K562 (cell line): Measurements from ENCODE around the gene TMEM120B. TPM values are rescaled to one million over a fixed set of nuclear protein-coding genes. Genes with fewer than 3 reads are reported as not detected.

Experiments
- ATAC-seq: fragments of 200-7000 bp; cut with Tn5 transposase; 3 replicates; pipeline ENCODE4 v1.9.1; 2020; ENCODE audit warnings: moderate library complexity
- BruUV-seq: library from RNA; stranded (reverse); fragments of 400-500 nt; replicated peaks from 2 replicates; lab custom pipeline; 2021; lab: Mats Ljungman, UMichigan
- CTCF ChIA-PET: fragments of 300-600 bp; formaldehyde crosslinking; extraction: SDS; loops from one replicate; lab custom pipeline; 2021; ENCODE audit warnings: low intra/inter-chr PET ratio; lab: Yijun Ruan, JAX
- POLR2A ChIA-PET: fragments of 300-600, 350-650 bp; sonication (Branson Sonifier 250); formaldehyde crosslinking; extraction: SDS; loops from one replicate; lab custom pipeline; 2021; ENCODE audit warnings: antibody characterized with exemption, inconsistent platforms; lab: Yijun Ruan, JAX
- DNase-seq, 4 experiments: peaks; one replicate each; pipeline versions ENCODE4 v3.0.0 to v3.0.0-alpha.2; 2011 to 2018; ENCODE audit warnings: low spot score in 3 of 4, mixed read lengths in 3 of 4; ENCODE audit errors: extremely low read depth in 1 of 4
- FAIRE-seq: peaks from 2 replicates; lab custom pipeline; 2011; peaks lifted over from hg19 to GRCh38; lab: Jason Lieb, UNC
- H2AFZ ChIP-seq: 2 replicates; pipeline ENCODE4 v1.6.0; 2011; ENCODE audit warnings: low read depth, low read length, control low read depth, inconsistent platforms
- H3K27ac ChIP-seq: fragments of 200-600 bp; 3 replicates; pipeline ENCODE4 v1.8.0; 2011; ENCODE audit warnings: low read depth, mild to moderate bottlenecking, control low read depth, inconsistent platforms, low read length, moderate library complexity, mixed read lengths; ENCODE audit errors: extremely low read depth
- H3K27me3 ChIP-seq, 2 experiments: fragments of 300-600 bp in 1 of 2; 2 replicates in 1 of 2; 3 replicates in 1 of 2; pipeline versions ENCODE4 v1.6.0 to v1.8.0; 2011; ENCODE audit warnings: inconsistent platforms in 2 of 2, low read length in 2 of 2, mild to moderate bottlenecking in 1 of 2, mixed read lengths in 1 of 2, moderate library complexity in 1 of 2; ENCODE audit not compliant: control insufficient read depth in 2 of 2, insufficient read depth in 2 of 2
- H3K36me3 ChIP-seq: fragments of 300-600 bp; 3 replicates; pipeline ENCODE4 v1.8.0; 2011; ENCODE audit warnings: mild to moderate bottlenecking, low read length, inconsistent platforms; ENCODE audit not compliant: control insufficient read depth, insufficient read depth
- H3K4me1 ChIP-seq, 2 experiments: fragments of 200-600 bp in 1 of 2; replicated peaks in 1 of 2; 2 replicates in 1 of 2; 3 replicates in 1 of 2; pipeline versions ENCODE4 v1.5.1 to v1.8.0; 2011; ENCODE audit warnings: inconsistent platforms in 2 of 2, low read length in 2 of 2, mild to moderate bottlenecking in 1 of 2, mixed read lengths in 1 of 2, moderate library complexity in 1 of 2; ENCODE audit not compliant: control insufficient read depth in 2 of 2, insufficient read depth in 2 of 2
- H3K4me2 ChIP-seq: 2 replicates; pipeline ENCODE4 v1.6.1; 2011; ENCODE audit warnings: low read length, control low read depth, inconsistent platforms, mixed read lengths; ENCODE audit not compliant: insufficient read depth
- H3K4me3 ChIP-seq: fragments of 200-600 bp; sonication (generic), shearing (Covaris generic); 2 replicates; pipeline ENCODE4 v1.5.1; 2016; ENCODE audit warnings: control low read depth, inconsistent platforms
- H3K79me2 ChIP-seq: fragments of 200-600 bp; 3 replicates; pipeline ENCODE4 v1.8.0; 2011; ENCODE audit warnings: low read length, inconsistent platforms; ENCODE audit not compliant: control insufficient read depth, insufficient read depth
- H3K9ac ChIP-seq, 2 experiments: 2 replicates each; pipeline versions ENCODE4 v1.6.0 to v1.6.1; 2011; ENCODE audit warnings: low read depth in 2 of 2, low read length in 2 of 2, control low read depth in 1 of 2, inconsistent platforms in 1 of 2, mild to moderate bottlenecking in 1 of 2, mixed read lengths in 1 of 2; ENCODE audit not compliant: insufficient read depth in 1 of 2
- H3K9me1 ChIP-seq: one replicate; pipeline ENCODE4 v1.6.0; 2011; ENCODE audit warnings: inconsistent platforms, mild to moderate bottlenecking, low read length, moderate library complexity; ENCODE audit not compliant: control insufficient read depth, insufficient read depth
- H3K9me3 ChIP-seq: replicated peaks from 2 replicates; pipeline ENCODE4 v1.5.1; 2011; ENCODE audit warnings: low read depth, low read length, inconsistent platforms; ENCODE audit not compliant: control insufficient read depth, insufficient read depth
- H4K20me1 ChIP-seq: replicated peaks from 2 replicates; pipeline ENCODE4 v1.6.1; 2011; ENCODE audit warnings: low read length, inconsistent platforms, mixed read lengths; ENCODE audit not compliant: control insufficient read depth, insufficient read depth
- CREBBP ChIP-seq: IDR thresholded peaks from one replicate; pipeline ENCODE4 v1.6.1; 2012; ENCODE audit warnings: low read depth, mild to moderate bottlenecking, control low read depth, inconsistent platforms, low read length
- ETV1 ChIP-seq: fragments of 450-650 bp; conservative IDR thresholded peaks from 2 replicates; pipeline ENCODE4 v1.6.1; 2016; ENCODE audit warnings: missing genetic modification characterization, control low read depth, low read depth, missing compliant biosample characterization
- FOSL1 ChIP-seq: fragments of 200-800 bp; sonication (Bioruptor generic); conservative IDR thresholded peaks from 2 replicates; pipeline ENCODE4 v1.6.1; 2016; ENCODE audit warnings: missing genetic modification characterization, missing compliant biosample characterization
- REST ChIP-seq, 2 experiments: fragments of 450-650 bp; formaldehyde crosslinking in 1 of 2; IDR thresholded peaks; 2 replicates each; pipeline versions ENCODE4 v1.4.0 to v1.6.1; 2014 to 2020; ENCODE audit warnings: mild to moderate bottlenecking in 2 of 2, borderline replicate concordance in 1 of 2, low read depth in 1 of 2
- TAF7 ChIP-seq: fragments of 450-650 bp; IDR thresholded peaks from 2 replicates; pipeline ENCODE4 v1.6.1; 2016; ENCODE audit warnings: missing genetic modification characterization, missing compliant biosample characterization
- ZEB2 ChIP-seq: fragments of 450-650 bp; IDR thresholded peaks from 2 replicates; pipeline ENCODE4 v1.6.1; 2016
- WGBS: fragments of 100-300 bp; shearing (Covaris generic); methylation state at CpG from one replicate; pipeline ENCODE4 v1.1.6; 2016; ENCODE audit warnings: low coverage, mixed read lengths; ENCODE audit not compliant: insufficient coverage; ENCODE audit errors: missing lambda C conversion rate; 5-methylcytosine and 5-hydroxymethylcytosine counted together
- in situ Hi-C: fragments of 300-500 bp; cut with MboI; formaldehyde crosslinking; loops from 4 replicates; pipeline ENCODE4 v1.15.0; 2018; ENCODE audit warnings: inconsistent platforms, mixed read lengths
- intact Hi-C: fragments of 100-400 bp; cut with micrococcal nuclease; formaldehyde crosslinking; loops from 2 replicates; pipeline ENCODE4 v1.14.2; 2022
- polyA plus RNA-seq, 8 experiments: library from polyadenylated mRNA; depleted of rRNA in 4 of 8; stranded (reverse) in 5 of 8; unstranded in 3 of 8; fragments of >200 nt; fragmentation: Nextera tagmentation in 2 of 8; fragmentation: Illumina TruSeq in 1 of 8; extraction: Ambion mirVana in 2 of 8; extraction: Trizol in 1 of 8; gene quantifications; 2 replicates each; pipeline versions ENCODE4 v1.2.1 to v1.2.3, GENCODE V29; 2011 to 2014; ENCODE audit warnings: inconsistent platforms in 1 of 8, missing spikeins in 1 of 8
- total RNA-seq, 7 experiments: library from RNA; depleted of rRNA in 6 of 7; stranded (reverse); fragments of >200 nt in 6 of 7; fragmentation: Illumina TruSeq in 2 of 7; extraction: Trizol in 2 of 7; gene quantifications; 2 replicates each; pipeline versions ENCODE4 v1.2.1 to v1.2.3, GENCODE V29; 2011 to 2021; ENCODE audit warnings: low replicate concordance in 1 of 7

Gene TMEM120B
- total and polyA plus RNA-seq, 9 of the 15 experiments (the other 6 are each of a cell fraction or from before 2014, with no cell fraction given), result 1.7 to 18.6 (median 7.4) TPM

GRCh38 chr12:121830134-121830533 is 117.6 kb downstream of the TMEM120B start:
- no peaks in the 10 kb centered on the region for H3K27me3 ChIP-seq
- H3K9me3 ChIP-seq, result no peaks in the 10 kb centered on the region
- in situ Hi-C loops (loop anchor here (25.0 kb wide), 1 partner anchor 1557 kb away; the partner anchor contains the start of gene KMT5A), intact Hi-C loops (no loop called here)
- H3K4me2 ChIP-seq, result no peak overlapping the region
- FAIRE-seq, result no peak
- ChIA-PET CTCF (no interaction called here), POLR2A (interaction anchor here (0.6 kb wide), 1 partner anchor 23 kb away, joined by 4 read pairs; no protein-coding TSS in a partner anchor)
- 96% methylated on average over 9 of the region's 23 CpGs for WGBS
- DNase-seq, result no peak
- H3K9ac ChIP-seq, result no peak overlapping the region
- H3K79me2 ChIP-seq, result no peaks in the 10 kb centered on the region
- no peak overlapping the region for H3K4me3 ChIP-seq
- peaks cover 0 to 24% of the 10 kb centered on the region in 2 experiments; a peak in 2 of 5 replicates for H3K4me1 ChIP-seq
- H3K9me1 ChIP-seq, result no peaks in the 10 kb centered on the region
- TF ChIP-seq CREBBP, result no peak
- no peak for TF ChIP-seq FOSL1 (tag)
- no peak for TF ChIP-seq ZEB2
- H2AFZ ChIP-seq, result no peak overlapping the region
- H4K20me1 ChIP-seq, result no peaks in the 10 kb centered on the region
- peaks cover 63% of the 10 kb centered on the region; the same call in 2 of the 3 replicates for H3K36me3 ChIP-seq
- H3K27ac ChIP-seq, result no peak overlapping the region
- no peak for ATAC-seq
- no TSS peak for BruUV-seq

GRCh38 chr12:121830588-121831265 is 118.2 kb downstream of the TMEM120B start:
- ChIA-PET POLR2A (interaction anchor here (0.6 kb wide), 1 partner anchor 24 kb away, joined by 4 read pairs; no protein-coding TSS in a partner anchor), CTCF (no interaction called here)
- no peaks in the 10 kb centered on the region for H3K9me1 ChIP-seq
- H2AFZ ChIP-seq, result no peak overlapping the region
- in situ Hi-C loops (loop anchor here (25.0 kb wide), 1 partner anchor 1557 kb away; the partner anchor contains the start of gene KMT5A), intact Hi-C loops (no loop called here)
- H3K27ac ChIP-seq, result no peak overlapping the region
- ATAC-seq, result no peak
- TSS peak; percentile 49 for BruUV-seq
- no peak for FAIRE-seq
- H4K20me1 ChIP-seq, result no peaks in the 10 kb centered on the region
- peak overlapping the region in 1 of 2 experiments; percentile 73; a peak in 1 of 4 replicates for H3K9ac ChIP-seq
- no peak overlapping the region for H3K4me3 ChIP-seq
- no peaks in the 10 kb centered on the region for H3K79me2 ChIP-seq
- no peaks in the 10 kb centered on the region for H3K27me3 ChIP-seq
- peaks cover 61% of the 10 kb centered on the region; the same call in 2 of the 3 replicates for H3K36me3 ChIP-seq
- H3K9me3 ChIP-seq, result no peaks in the 10 kb centered on the region
- H3K4me2 ChIP-seq, result no peak overlapping the region
- 93% methylated on average over 17 of the region's 29 CpGs for WGBS
- no peak for DNase-seq
- peaks cover 0 to 21% of the 10 kb centered on the region in 2 experiments; a peak in 2 of 5 replicates for H3K4me1 ChIP-seq
- TF ChIP-seq TAF7 (tag), result no peak
- TF ChIP-seq REST (IDR thresholded peaks at IDR 0.05; ENCODE audit: borderline replicate concordance), result no peak
- no peak for TF ChIP-seq REST (CRISPR knock-in tag; IDR thresholded peaks at IDR 0.05; ENCODE audit: low read depth)
- TF ChIP-seq ETV1, result no peak
